ENCODE data around the gene BFSP2.
"Not testable (repeated sequence)": the region's sequence is repeated elsewhere in the genome, so short reads cannot be mapped to it uniquely, and the experiment has no call there.

The BFSP2 gene

DNA sequence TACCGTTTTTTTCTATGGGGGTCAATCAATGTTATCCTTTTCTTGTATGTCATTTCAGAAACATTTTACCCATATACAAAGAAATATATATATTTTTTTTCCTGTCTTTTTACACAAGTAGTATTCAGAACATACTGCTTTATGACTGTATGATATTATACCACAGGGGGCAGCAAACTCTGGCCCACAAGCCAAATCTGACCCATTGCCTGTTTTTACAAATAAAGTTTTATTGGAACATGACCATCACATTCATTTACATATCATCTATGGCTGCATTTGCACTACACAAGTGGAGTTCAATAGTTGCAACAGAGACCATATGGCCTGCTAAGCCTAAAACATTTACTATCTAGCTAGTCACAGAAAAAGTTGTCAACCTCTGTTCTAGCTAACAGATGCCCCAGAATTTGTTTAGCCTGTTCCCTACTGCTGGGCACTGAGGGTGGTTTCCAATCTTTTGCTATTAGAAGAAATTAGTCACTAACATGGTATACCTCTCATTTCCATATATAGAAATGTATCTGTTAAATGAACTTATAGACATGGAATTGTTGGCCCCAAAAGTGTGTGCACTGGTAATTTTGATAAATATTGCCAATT, 57.7 kb downstream of the BFSP2 start:
- no peak for DNase-seq (ENCODE audit: low read depth in 2 of 2)

DNA sequence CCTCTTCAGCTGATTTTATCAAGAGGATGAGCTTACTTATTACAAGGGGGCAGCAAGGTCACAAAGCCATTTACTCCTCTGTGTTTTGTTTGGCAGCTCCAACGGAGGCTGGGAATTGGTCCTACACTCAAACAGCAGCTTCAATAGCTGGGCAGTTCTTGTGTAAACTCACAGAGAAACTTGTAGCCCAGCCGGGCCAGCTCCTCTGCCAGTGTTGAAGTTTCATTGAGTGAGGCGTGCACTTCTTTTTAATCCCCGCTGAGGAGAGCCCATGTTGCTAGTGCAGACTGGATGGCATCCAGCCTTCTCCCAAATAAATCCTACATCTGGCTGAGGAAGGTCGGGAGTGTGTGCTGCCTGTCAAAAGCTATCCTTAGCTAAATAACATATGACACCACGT, 59.5 kb downstream of the BFSP2 start:
- no peak for DNase-seq (ENCODE audit: low read depth in 2 of 2)

DNA sequence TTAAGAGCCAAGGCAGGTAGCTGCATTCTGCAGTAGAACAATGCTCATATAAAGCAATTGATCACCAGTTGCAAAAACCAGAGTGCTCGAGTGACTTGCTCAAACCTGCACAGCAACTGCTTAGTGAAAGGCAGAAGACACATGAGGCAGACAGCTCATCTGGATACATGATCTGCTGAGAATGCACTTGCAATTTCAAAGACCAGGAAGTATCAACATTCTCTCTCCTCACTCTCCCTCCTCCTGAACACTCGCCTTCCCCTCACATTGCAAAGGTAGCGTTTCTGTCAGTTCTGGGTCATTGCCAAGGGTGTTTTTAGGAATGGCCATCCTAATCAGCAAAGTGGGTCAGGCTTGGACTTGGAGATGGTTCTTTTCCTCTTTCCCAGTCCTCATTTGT, 61.0 kb downstream of the BFSP2 start:
- DNase-seq (ENCODE audit: low read depth in 2 of 2), result no peak

DNA sequence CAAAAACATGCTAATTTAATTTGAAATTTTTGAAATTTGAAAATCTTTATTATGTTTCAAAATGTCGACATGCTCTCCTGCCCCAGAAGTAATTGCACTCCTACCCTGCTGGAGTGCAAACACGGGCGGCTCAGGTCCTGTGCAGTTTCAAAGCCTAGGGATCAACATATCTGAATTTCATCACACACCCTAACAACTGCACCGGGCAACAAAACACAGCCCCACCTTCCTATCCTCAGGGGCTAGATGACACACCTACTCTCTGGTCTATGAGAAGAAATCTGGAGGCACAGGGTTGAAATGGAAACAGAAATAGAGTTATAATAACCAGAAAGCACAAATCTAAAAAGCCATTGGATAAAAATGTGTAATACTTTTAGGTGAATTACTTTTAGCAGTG, 61.4 kb downstream of the BFSP2 start:
- DNase-seq (ENCODE audit: low read depth in 2 of 2), result no peak

DNA sequence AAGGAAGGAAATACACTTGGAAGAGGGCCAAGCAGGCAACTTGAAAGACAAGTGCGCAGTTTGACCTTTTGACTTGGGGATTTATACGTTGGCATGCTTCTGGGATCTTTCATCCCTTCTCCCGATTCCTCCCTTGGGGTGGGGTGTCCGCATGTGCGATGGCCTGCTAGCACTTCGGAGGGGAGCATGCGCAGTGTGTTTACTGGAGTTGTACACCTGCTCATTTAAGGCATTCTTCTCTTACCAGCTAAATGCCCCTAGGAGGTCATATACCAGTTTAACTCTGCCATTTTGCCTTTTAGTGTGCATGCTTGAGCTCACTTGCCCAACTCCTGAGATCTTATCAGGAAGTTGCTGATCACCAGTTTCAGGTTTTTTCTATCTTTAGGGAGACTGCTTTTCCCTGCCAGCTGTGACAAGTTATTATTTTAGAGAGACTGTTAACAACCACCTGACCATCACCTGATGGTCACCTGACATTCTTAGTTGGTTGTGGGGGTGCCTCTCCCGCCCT, 63.5 kb downstream of the BFSP2 start:
- DNase-seq (ENCODE audit: low read depth in 2 of 2), result no peak

DNA sequence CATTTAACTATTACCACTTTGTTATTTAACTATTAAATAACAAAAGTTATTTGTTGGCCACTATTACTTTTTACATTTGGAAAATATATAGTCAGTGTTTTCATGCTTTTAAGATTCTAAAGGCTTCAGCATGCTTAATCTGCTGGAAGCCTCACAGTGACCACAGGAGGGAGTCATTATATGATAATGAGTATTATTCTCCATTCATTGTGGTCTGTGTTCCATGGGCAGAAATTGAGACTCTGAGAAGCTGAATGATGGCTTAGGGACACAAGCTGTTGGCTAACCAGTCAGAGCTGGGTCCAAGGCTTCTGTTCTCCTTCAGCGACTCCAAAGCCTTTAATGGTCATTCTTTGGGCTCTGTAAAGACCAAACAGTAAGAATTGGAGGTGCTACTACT, 64.7 kb downstream of the BFSP2 start:
- DNase-seq (ENCODE audit: low read depth in 2 of 2), result no peak

DNA sequence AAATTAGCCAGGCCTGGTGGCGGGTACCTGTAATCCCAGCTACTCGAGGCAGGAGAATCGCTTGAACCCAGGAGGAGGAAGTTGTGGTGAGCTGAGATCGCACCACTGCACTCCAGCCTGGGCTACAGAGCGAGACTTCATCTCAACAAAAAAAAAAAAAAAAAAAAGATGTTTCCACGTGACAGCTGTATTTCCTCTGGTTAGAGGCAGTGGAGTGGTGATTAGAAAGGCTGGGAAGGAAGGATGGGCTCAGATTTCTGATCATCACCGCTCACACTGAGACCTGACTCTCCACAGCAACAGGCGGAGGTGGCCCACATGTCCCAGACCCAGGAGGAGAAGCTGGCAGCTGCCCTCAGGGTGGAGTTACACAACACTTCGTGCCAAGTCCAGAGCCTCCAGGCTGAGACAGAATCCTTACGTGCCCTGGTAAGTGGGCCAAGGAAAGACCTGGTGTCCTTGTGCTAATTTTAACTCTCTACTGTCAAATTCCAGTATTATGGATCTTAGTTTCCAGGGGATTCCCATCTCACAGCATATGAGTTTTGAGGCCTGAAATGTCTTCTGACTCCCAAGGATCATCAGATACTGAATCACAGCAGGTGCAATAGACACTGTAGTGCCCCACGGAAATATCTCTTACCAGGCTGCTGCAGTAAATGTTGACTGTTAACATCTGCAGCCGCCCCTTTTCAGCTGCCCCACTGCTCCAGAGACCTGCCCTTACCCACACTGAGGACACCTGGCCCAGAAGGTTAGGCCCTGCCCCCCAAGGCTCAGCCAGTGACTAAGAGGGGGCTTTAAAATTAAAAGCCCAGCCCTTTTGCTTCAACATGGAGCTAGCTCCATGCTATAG, 66.9 kb downstream of the BFSP2 start:
- DNase-seq (ENCODE audit: low read depth in 2 of 2), result no peak

DNA sequence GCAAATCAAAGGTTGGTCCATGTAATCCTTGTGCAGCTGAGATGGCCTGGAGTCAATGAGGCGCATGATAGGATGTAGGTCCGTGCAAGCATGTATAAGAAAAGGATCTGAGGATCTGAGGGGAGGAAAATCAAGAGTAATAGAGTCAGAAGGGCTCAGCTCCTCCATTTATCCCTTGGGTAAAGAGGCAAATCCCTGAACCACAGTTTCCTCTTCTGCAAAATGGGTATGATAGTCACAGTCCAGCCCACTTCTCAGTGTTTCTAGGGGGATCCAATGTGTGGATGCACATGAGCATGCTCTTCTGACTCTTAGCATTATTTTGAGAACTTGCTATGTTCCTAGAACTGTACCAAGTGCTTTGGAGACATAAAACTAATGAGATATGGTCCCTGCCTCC, 67.9 kb downstream of the BFSP2 start:
- no peak for DNase-seq (ENCODE audit: low read depth in 2 of 2)

DNA sequence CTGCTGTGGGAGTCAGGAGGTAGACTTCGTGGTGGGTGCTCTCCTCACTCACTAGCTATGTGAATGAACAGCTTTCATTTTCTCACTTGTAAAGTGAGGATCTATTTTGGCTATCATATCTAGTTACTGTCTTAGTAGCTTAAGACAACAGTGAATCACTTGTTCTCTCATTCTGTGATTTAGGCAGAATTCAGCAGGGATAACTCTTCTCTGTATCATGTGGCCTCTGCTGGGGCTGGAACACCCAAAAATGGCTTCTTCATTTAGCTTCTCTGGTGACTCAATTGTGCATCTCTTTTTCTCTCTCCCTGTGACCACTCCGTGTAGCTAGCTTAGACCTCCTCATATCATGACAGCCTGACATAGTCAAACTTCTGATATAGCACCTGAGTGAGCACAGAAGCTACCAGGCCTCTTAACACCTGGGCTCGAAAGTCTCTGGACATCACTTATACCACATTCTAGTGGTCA, 68.4 kb downstream of the BFSP2 start:
- no peak for DNase-seq (ENCODE audit: low read depth in 2 of 2)

DNA sequence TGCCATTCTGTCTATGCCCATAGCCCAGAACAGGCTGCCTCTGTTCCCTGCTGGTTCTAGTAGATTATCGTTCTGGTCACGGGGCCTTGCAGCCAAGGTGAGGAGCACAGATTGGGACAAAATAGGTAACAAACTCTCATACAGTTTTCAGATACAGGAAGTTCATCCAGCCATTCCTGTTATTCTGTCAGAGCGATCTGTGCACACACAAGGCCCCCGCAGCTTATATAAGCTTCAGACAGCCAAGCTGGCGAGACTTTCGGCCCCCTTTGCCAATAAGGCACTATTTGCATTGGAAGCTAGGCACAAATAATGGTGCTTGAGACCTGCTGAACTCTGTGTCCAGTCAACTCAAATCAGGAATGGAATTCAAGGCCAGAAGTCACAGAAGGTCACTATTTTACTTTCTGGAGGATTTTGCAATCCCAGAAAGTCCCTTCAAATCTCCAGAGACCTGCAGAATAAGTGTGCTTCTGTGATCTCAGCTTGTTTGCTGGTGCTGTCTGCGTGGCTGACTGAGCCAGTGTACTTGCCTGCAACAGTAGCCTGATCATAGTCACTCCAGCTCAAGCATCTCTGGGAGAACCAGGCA, 69.4 kb downstream of the BFSP2 start:
- DNase-seq (ENCODE audit: low read depth in 2 of 2), result no peak

DNA sequence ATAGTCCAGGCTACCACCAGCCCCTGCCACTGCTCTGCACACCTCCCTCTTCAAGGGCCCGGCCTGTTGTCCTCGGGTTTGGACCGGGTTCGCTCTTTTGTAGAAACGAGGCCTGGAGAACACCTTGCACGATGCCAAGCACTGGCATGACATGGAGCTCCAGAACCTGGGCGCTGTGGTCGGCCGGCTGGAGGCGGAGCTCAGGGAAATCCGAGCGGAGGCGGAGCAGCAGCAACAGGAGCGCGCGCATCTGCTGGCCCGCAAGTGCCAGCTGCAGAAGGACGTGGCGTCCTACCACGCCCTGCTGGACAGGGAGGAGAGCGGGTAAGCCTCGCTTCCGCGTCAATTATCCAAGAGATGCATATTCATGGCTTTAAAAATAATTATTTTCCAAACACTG, 72.4 kb downstream of the BFSP2 start:
- no peak for DNase-seq (ENCODE audit: low read depth in 2 of 2)

DNA sequence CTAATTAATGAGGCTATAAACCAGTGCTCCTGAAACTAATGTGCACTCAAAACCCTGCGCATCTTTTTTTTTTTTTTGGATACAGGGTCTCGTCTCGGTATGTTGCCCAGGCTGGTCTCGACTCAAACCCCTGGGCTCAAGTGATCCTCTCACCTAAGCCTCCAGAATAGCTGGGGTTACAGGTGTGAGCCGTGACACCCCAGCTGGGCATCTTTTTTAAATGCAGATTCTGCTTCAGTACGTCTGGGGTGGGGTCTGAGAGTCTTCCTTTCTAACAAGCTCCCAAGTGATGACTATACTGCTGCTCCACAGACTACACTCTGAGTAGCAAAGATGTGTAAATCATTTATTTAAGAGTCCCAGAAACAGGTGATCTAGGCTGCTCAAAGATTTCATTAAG, 73.0 kb downstream of the BFSP2 start:
- DNase-seq (ENCODE audit: low read depth in 2 of 2), result no peak

DNA sequence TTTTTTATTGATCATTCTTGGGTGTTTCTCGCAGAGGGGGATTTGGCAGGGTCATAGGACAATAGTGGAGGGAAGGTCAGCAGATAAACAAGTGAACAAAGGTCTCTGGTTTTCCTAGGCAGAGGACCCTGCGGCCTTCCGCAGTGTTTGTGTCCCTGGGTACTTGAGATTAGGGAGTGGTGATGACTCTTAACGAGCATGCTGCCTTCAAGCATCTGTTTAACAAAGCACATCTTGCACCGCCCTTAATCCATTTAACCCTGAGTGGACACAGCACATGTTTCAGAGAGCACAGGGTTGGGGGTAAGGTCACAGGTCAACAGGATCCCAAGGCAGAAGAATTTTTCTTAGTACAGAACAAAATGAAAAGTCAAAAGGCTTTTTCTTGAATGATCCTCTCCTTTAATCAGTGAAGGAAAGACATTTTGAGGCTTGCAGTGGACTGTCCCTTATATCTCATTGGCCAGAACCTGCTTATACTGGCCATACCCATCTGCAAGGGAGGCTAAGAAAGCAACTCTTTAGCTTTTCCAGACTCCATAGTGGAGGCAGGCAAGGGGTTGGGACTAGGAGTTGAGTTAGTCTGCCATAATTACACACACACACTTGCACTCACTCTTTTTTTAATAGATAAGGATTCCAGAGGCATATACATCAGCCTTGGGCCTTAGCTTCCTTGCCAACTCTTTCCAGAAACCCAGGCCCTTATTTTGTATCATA, 73.8 kb downstream of the BFSP2 start:
- DNase-seq (ENCODE audit: low read depth in 2 of 2), result not testable (repeated sequence)

DNA sequence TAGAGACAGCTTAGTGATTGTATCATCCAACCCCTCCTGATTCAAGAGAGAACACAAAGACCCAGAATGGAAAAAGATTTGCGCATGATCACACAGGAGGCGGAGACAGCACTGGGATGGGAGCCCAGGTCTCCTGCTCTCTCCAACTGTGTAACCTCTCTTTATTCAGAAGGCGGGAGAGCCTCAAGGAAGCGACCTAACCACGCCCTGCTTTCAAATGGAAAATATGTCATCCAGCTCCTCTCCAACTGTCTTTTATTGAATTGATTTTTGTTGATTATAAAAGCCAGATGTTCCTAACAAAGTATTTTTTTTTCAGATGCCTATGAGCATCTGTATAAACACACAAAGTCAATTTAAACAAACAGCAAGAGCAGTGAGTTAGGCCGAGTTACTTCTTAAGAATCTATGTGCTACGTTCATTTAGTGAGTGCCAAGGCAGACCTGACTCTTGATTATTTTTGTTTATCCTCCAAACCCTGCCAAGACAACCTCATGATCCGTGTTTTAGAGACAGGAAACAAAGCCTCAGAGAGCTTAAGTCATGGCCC, 74.5 kb downstream of the BFSP2 start:
- no peak for DNase-seq (ENCODE audit: low read depth in 2 of 2)

DNA sequence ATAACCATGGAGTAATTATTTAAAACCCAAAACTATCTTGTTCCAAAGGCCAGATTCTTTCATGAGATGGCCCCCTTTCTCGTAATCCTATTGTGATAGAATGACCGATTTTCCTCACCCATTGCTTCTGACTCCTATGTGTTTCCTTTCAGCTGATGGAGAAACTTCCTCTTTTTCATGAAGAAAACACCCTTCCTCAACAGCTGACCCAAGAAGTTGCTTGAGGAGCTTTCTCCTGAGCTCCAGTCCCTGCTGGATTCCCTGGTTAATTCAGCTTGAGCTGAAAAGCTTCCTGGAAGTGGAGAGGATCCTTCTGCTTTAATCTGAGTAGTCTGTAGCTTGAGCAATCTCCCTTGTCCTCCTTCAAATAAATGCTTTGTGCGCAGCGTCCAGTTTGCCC, 75.0 kb downstream of the BFSP2 start:
- DNase-seq (ENCODE audit: low read depth in 2 of 2), result no peak

DNA sequence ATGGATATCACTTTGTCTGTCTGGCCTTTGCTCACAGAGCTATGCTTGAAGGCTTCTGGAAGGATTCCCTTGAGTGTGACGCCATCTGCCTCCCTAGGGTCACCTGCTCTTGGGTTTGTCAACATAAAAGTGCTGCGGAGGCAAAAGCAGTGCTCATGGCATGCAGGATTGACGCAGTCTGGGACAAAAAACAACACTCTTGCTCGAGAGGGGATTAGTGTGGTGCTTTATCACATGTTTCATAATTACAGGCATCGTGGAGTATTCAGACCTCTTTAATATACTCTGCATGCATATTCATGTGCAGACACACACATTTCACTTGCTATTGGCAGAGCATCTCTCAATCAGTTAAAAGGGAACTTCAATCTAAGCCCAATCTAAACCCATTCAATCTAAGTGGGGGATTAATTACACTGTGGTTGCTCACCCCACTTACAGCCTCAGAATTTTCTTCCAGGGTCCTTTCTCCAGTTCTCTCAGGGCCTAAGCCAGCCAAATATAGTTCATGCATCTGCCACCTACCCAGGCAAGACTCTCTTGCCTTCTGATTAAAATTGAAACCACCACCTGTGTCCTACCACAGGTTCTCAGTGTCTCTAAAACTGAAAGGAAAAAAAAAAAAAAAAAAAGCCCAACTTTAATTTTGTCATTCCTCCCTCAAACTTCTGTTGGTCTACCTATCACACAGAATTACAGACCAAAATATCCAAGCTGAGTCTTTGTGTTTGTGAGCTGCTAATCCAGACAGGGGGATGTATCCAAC, 75.6 kb downstream of the BFSP2 start:
- DNase-seq (ENCODE audit: low read depth in 2 of 2), result no peak

DNA sequence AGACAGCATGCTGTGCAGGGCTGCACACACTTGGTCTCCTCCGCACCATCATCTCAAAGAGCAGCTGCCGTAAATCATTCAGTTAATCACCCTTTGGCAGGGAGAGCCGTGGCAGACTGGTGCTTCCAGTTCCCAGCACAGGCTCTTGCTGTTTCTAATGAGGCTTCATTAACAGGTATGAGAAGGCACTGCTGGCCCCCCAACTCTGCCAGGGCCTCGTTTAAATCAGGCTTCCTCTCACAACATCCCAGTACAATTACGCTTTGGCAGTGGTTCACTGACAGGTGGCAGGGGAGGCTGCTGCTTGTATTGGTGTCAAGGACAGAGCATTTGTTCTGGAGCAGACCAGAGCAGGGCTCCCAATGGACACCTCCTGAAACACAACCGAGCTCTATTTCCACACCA, 77.1 kb downstream of the BFSP2 start:
- DNase-seq (ENCODE audit: low read depth in 2 of 2), result no peak

DNA sequence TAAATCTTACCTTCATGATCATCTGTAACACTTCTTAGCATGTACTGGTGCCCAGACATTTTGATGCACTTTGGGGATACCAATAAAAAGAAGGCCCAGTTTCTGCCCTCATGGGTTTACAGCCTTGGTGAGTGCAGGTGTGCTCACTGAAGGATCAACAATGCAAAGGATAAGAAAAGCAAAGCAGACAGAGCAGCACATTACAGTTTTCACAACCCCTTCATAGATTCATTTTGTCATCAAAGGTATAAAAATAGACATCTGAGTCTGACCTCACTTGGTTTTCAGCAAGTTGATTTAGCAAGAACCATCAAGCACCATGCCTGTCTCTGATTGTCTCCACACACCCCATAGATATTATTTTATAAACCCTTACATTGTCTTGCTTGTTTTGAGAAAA, 77.6 kb downstream of the BFSP2 start:
- no peak for DNase-seq (ENCODE audit: low read depth in 2 of 2)

DNA sequence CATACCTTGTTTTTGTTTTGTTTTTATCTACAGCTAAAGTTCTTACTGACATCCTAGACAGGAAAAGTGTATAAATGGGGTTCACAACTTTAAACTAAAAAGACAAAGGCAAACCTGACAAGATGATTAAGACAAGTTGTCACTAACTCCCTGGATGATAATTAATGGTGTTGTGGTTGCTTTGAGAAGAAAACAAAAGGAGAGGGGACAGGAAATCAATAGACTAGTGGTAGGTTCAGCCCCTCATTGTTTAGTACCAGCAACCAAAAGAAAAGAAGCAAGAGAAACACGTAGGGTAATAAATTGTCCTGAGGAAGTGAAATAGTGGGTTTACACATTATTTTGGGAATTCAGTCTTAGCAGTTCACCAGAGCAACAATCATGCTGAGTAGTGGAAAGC, 78.8 kb downstream of the BFSP2 start:
- no peak for DNase-seq (ENCODE audit: low read depth in 2 of 2)

DNA sequence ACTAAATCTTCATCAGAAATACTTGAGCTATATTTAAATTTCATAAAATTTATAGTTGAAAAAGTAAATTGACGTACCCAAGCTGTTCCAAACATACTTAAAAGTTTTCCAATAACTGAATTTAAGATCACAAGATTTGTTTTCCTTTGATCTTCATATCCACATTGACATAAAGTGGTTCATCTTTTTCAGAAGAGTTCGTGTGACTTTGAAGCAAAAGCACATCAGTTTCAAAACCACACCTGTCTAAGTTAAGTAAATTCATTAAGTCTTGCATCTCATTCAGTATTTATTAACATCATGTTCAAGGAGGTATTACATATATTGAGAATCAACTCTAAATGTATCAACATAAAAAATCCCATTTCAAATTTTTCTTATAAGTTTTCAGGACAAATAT, 79.5 kb downstream of the BFSP2 start:
- no peak for DNase-seq (ENCODE audit: low read depth in 2 of 2)

All from stimulated activated CD8-positive, alpha-beta memory T cell treated with anti-CD3 and anti-CD28 coated beads, Interleukin-15, amount 100 ng/mL, for 4 hours (primary cell).